MV-4-11 (cell line): Measurements from ENCODE around the gene TMEM86A.

Experiments used
- DNase-seq: peaks from one replicate; lab custom pipeline; 2025; lab: John Stamatoyannopoulos, UW

Gene TMEM86A

DNA sequence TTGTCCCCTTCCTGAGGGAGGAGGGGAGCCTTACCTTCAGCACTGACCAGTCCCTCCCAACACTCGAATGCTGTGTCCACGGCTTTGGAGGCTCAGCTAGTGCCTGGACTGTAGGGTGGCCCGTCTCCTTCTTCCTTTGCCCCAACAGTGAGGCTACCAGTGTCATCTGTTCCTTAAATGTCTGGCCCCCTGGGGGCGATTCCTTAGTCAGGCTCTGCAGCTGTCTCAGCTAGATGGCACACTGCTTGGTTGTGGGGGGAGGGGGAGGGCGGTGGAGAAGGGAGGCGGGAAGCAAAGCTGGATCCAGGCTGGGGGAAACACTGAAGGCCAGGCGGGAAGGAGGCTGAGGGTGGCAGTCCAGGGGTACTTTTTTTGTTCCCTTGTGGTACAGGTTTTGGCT is 27.5 kb downstream of the TMEM86A start, which contains the start of gene IGSF22:
Gene IGSF22 (minus strand): TSS at position 149 of the 400 bp plus-strand sequence. CDS start 1,952 bp downstream, outside the sequence.
- DNase-seq, result no peak

DNA sequence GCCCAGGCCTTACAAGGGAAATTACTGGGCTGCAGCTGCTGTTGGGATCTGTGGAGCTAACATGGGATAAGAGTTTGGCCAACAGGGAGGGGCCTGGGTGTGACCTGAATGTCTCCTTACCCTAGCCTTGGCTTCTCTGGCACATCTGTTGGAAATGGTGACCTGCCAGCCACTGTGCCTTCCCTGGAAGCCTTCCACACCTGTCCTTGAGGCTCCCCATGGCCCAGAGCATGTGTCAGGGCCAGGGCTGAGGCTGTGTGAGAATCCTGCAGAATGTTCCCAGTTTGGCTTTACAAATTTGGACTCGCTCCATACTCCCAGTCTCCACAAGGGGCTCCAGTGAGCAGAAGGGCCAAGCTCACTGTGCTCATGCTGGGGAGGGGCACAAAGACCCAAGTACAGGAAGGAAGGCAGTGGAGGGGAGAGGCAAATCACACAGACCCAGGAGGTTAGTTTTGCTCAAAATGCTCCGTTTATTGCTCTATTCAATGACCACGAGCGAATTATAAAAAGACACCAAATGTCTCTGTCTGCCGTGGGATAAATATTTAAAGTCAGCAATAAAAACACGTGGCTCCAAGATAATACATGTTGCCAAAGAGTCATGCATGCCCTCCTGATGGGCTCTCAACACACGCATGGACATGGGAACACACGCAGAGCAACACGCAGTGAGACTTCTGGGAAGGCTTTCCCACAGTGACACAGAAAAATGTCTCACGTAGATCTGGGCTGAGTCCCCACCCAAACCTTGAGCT is 29.1 kb downstream of the TMEM86A start:
- DNase-seq, result no peak

DNA sequence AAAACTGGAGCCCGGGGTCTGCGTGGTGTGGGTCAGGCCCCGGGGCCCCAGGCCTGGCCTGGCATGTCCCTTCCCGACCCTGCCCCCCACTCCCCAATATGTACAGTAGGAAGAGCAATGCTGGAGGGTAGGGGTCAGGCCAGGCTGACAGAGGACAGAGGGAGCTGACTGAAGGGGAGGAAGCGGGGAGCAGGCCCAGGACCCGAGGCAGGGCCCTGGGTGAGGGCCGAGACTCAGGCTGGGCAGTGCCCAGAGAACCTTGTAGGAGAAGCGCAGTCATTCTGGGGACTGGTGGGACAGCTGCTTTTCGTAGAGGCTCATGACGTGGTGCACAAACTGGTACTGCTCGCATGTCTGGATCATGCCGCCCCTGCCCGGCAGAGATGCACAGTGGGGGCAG is 30.1 kb downstream of the TMEM86A start:
- DNase-seq, result no peak

DNA sequence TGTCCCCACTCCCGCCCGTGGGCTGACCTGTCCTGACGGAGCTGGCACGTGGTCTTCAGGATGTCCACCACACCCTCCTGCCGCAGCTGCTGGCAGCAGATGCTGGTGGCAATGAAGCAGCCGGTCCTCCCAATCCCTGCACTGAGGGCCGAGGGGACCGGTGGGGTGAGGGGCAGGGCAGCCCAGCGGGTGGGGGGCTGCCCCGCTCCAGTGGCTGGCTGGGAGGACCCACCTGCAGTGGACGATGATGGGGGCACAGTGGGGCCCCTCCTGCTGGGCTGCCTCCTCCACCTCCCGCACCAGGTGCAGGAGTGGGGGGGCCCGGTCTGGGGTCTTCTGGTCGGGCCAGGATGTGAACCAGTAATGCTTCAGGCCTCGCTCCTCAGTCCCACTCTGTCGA is 30.8 kb downstream of the TMEM86A start:
- DNase-seq, result no peak

DNA sequence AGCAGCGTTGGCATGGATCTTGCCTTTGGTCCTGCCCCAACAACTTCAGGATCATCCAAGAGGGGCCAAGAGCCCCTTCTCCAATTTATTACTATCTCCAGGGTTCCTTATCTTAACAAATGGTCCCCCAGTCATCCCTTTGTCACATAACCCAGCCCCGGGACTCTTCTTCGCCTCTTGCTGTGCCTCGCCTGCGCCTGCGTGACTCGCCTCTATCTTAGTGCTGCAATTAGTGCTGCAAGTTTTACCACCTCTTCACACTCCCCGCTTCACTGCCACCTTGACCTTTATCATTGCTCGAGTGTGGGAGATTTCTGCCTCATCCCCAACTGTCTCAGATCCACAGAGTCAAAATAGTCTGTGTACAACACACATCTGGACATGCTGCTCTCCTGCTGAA is 31.4 kb downstream of the TMEM86A start:
- no peak for DNase-seq

DNA sequence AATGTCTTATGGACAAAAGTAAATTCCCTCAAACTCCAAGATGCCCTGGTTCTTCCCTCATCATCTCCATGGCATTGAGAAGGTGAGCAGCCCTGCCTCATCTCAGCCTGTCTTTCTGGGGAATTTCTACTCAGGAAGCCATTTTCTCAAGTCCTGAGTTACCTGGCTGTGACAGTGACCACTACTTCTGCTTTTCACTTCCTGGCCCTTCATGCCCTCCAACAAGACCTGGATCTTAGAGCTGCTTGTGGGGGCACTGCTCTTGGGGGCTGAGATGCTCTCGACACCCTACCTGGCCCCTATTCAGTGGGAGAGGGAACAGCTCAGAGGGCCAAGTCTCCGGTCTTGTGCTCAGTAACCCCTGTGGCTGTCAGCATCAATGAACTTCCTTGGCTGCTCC is 32.9 kb downstream of the TMEM86A start:
- no peak for DNase-seq

DNA sequence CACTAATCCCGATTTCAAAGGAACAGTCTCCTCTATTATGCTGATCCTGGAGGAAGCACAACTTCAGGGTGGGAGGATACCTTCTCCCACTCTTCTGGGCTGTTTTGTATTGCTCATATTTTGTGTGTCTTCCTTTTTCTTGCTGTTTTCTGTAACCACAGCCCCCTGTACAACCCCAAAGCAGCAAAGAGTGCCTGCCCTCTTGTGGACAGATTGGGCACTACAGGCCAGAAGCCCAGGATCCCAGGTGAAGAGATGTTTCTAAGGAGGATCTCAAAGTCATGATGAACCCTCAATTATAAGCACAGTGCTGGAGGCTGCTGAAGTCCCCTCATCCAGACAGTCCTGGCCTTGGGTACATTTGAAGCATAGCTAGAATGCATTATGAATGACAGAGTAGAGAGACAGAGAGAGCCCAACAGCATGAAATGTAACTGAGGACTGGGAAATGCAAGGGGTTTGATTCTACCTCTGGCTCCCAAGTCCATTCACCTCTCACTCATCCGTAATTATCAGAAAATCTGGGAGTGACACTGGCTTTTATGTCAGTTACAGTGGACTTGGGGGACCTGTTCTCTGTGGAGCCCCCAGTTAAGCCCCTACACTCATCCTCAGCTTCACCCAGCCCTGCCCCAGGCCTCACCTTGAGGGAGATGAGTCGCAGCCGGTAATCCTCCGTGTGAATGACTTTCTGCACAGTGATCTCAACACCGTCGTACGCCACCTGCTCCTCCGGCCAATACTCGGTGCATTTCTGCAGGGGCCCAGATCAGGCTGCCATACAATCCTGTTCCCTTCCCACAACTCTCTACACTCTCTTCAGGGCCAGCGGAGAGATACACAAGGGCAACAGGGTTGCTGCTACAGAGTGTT is 33.6 kb downstream of the TMEM86A start:
- peak; percentile 47 for DNase-seq

DNA sequence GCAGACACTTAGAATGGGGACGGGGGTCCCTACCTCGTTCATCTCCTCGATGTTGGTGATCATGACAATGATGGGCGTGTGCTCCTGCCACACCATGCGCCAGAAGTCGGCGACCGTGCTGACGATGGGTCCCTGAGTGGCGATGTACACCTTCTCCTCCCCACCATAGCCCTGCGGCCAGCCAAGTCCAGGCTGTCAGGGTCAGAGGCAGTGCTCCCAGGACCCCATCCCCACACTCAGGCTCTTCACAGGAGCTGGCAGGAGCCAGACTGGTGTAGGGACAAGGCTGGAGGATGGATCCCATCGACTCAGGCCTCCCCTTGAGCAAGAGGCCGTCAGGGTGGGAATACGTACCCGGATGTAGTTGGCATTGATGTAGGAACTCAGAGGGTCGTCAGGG is 34.6 kb downstream of the TMEM86A start:
- DNase-seq, result no peak

DNA sequence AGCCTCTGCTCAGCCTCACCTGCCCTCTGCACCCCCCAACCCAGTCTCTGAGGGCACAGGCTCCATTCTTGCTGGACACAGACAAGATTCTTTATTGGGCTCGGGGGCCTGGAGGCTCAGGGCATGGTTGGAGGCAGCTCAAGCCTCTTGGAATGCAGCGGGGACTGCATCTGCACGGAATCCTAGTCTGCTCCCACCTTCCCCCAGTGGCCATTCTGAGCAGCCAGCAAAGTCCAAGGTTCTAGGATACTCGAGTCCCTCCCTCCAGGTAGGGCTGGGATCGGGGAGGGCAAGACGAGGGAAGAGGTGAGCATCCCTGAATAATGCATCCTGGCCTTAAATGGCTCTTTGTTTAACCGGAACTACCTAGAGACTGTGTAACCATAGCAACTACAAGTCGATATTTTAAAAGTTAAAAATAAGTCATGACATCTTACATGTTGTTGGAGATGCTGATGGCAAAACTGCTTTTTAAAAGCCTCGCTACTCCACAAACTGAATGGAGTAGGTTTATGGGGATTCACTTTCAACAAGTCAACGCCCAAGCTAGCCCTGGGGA is 38.1 kb downstream of the TMEM86A start:
- DNase-seq, result no peak

DNA sequence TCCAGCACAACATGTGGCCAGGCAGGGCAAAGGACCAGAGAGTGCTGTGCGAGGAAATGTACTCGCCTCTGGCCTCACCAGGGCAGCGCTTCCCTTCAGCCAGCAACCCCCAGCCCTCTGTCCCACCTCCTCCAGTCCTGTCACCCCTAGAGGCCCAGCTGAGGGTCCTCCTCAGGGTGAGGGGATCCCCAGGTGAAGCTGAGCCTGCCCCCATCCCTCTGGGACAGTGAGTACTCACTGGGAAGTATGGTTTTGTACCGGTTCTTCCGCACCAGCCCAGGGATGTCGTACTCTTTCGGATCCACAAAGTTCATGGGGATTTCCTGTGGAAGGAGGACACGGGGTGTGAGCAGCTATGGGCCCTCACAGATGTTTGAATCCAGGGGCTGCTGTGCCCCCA is 39.1 kb downstream of the TMEM86A start:
- no peak for DNase-seq

DNA sequence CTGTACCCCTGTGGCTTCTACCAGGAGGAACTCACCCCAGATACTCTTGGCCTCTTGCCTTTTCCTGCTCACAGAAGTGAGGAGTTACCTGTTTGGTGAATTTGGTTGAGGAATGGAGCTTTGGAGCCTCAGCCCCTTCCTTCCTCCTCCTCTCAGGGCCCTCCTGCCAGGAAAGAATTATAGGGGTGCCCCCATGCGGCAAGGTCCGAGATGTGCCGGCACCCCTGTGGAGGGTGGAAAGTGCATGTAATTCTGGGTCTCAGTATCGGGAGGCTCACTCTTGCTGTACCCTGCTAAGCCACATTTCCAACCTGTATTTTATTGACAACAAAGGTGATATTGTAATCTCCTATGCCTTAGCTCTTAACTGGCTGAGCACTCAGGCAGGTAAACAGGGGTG is 41.1 kb downstream of the TMEM86A start:
- no peak for DNase-seq

DNA sequence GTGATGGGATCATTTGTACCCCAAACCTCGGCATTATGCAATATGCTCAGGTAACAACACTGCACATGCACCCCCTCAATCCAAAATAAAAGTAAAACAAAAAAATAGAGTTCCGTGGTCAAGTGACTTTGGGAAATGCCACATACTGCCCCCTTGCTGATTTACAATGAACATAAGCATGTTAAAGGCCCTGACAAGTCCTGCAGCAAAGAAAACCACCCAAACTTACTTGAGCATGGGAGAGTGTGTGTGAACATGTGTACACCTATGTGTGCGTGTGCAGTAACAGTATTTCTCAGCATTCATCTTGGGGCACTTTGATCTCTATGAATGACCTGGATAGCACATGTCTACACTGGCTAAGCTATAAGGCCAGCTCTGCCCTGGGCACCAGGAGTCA is 43.2 kb downstream of the TMEM86A start:
- no peak for DNase-seq

DNA sequence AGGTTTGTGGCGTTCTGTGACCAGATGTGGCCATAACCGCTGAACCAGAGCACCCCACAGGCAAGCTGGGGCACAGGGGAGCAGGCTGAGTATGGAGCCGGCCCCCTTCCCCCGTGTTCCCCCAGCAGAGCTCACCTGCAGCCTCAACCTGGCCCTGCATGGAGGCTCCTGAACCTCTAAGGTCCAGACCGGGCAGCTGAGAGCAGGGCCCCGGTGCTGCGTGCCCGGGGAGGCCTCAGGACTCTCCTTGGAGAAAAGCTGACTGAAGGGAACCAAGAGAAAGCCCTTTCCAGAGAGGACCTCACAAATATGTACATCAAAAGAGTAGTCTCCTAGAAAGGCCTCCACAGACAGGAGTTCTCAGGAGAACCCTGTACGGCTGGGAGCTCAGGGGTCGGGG is 44.8 kb downstream of the TMEM86A start:
- no peak for DNase-seq

DNA sequence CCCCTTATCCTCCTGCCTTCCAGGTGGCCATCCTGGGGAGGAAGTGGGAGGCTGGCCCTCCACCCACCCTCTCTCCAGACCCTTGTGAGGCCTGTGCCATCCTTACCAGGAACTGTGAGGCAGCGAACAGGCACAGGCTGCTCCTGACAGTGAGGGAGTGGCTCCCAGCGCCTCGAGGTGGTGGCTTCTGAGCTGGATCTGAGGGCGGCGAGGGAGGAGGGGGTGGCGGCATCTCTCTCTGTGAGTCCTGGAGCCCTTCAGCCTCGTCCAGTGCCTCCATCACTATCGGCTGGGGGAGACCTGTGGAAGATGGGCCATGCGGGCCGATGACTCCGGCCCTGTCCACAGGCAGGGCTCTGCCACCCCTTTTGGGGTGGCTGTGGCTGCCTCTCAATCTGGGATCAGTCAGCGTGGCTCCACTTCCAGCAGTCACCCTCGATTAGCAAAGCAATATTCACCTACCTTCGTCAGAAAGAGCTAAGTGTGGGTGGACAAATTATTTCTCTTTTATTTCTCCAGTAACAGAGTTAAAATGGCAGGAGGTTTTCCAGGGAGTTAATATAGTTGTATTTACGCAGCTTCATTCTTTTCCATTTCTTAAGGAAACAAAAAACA is 45.4 kb downstream of the TMEM86A start:
- DNase-seq, result no peak

DNA sequence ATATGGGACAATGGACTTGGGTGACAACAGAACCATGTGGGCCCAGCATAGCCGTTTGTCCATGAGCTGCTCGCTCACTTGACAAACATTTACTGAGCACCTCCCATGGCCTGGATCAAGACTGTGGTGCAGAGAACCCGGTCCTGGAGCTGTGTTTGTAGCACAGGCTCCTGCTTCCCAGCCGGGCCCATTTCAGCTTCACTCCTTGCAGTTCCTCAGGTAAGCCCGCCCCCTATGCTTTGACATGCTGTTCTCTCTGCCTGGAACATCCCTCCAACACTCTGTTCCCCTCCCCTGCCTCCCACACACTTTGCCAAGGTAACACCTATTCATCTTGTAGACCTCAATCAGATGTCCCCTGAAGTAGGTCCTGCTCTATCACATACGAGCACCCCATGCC is 46.7 kb downstream of the TMEM86A start:
- no peak for DNase-seq

DNA sequence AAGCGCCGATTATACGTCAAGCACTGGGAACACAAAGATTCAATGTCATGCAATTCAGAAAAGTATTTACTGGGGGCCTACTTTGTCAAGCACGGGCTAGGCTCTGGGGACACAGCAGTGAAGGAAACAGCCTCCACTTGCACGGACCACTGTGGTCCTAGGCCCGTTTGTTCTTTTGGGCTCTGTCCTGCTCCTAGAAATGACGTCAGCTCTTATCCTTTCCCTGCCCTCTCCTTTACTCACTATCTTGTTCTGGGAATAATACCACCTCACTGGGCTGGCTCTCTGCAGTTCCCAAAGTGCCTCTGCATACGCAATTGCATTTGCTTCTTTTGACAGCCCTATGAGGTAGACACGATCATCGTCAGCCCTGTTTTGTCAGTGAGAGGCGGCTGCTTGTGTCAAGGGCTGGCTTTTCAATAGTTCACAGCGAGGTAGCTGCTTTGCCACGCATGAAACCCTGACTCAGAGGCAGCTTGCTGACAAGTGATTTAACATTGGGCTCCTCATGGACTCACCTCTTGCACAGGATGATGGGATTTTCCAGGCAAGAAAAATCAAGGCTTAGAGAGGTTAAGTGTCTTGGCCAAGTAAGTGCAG is 50.3 kb downstream of the TMEM86A start:
- DNase-seq, result no peak

DNA sequence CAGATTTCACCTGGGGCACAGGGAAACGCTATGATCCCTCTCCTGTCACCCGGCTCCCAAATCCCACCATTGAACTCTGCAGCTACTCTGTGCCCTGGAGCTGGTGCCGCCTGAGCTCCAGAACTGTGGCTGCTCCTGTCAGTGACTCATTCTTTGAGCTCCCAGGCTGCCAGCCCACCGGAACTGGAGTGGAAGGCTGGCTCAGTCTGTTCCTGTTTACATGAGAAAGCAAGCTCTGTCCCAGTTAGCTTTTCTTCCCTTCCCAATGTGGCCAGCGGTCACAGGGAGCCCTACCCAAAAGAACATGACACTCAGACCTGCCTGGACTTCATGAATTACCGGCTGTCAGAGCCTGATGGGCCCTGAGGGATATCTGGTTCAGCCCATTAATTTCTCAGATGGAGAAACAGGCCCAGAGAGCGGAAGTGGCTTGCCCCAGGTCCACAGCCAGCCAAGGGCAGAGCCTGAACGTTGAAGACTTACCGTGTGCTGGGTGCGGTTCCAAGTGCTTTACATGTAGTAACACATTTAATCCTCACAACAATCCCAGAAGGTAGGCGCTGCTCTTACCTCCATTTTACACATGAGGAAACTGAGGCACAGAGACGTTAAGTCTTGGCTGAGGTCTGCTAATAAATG is 51.2 kb downstream of the TMEM86A start:
- peak; percentile 68 for DNase-seq

DNA sequence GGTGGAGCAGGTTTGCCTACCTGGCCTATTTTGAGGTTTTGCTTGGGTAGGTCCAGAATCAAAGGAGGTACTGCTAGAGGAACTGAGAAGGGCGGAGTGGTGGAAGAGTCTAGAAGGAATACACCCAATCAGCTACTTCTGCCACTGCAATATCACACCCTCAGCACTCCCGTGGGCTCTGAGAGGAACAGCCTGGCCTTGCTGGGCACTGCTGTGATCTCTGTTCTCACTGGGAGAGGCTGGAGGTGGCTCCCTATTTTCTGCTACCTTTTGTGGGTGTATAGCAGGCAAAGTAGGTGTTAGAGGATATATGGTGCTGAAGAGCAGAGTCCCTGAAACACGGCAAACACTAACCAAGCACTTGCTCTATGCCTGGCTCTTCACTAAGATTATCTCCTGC is 52.4 kb downstream of the TMEM86A start:
- no peak for DNase-seq

DNA sequence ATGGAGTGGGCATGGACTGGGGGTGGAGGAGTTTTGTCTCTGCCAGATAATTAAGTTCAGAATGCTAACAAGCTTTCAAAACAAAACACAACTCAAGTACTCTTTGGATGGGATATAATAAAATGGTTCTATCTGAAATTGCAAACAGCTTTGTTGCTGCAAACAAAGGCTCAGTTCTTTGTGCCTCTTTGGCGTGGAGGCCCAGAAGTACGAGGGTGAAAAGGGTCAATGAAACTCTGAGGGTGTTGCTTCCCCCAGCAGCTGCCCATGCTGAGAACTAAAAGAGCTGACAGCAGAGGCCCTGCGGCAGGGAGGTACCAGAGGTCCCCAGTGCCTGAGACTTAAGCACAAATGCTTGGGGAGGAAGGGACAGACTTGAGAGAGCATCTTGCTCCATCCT is 53.9 kb downstream of the TMEM86A start:
- no peak for DNase-seq

DNA sequence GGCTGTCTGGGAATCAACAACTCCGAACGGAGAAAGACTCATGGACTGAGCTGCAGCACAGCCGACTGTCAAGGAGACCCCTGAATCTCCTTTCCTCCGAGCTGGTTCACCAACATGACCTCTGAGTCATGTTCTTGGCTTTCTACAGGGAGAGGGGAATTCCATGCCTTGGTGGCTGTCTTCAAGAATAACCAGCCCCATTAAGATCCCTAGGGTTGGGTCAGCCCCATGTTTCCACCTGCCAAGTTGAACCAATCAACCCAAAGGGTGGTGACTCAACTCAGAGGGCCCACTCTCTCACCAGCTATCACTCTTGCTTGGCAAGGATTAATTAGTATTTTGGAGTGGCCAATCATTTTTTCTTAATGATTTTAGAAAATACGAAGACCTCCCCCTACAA is 55.7 kb downstream of the TMEM86A start:
- no peak for DNase-seq
